VCaP (cell line): ENCODE results near the gene ASRGL1.

Experiments
- H3K27ac ChIP-seq: fragments of 450-650 bp; 2 replicates; pipeline ENCODE4 v1.5.1; 2017
- CTCF ChIP-seq: fragments of 450-650 bp; conservative IDR thresholded peaks from 2 replicates; pipeline ENCODE4 v1.5.1; 2017; ENCODE audit warnings: mild to moderate bottlenecking, moderate library complexity

Gene ASRGL1

GRCh38 chr11:62433141-62433903 lies 96.1 kb downstream of the ASRGL1 start:
- H3K27ac ChIP-seq: peak overlapping the region; percentile 53
- TF ChIP-seq CTCF: no peak

GRCh38 chr11:62433904-62434276 lies 96.6 kb downstream of the ASRGL1 start:
- H3K27ac ChIP-seq: peak overlapping the region; percentile 53
- TF ChIP-seq CTCF: no peak

DNA sequence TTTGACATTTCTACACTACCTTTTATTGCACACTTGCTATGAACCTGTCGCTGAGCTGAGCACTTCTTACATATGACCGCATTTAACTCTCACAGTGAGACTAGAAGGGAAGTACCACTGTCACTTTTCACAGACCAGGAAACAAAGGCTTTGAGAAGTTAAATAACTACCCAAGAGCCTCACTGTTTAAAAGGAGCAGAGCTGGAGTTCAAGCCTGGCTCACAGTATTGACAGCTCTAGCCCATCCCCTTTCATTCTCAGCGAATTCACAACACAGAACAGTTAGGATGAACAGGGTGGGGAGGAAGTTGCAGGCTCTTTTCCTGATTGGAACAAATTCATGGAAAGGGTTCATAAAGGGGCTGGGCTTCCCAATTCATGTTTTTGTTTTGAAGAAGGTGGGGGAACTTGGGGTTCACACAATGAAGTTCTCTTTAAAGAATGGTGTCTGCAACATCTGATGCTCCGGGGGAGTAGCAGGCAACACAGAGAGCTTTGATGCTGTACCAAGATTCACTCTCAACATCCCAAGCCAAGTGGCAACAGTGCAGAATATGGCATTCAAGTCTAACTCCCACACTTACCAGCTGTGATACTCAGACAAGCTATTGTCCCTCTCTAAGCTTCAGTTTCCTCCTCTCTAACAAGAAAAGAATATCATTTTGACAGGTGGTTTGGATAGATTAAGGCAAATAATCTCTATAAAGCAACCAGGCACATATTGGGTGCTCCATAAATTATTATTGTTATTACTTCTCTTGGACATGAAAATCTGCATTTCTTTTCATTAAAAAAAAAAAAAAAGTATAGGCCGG lies 98.8 kb downstream of the ASRGL1 start:
- TF ChIP-seq CTCF: no peak
- H3K27ac ChIP-seq: no peak overlapping the region

DNA sequence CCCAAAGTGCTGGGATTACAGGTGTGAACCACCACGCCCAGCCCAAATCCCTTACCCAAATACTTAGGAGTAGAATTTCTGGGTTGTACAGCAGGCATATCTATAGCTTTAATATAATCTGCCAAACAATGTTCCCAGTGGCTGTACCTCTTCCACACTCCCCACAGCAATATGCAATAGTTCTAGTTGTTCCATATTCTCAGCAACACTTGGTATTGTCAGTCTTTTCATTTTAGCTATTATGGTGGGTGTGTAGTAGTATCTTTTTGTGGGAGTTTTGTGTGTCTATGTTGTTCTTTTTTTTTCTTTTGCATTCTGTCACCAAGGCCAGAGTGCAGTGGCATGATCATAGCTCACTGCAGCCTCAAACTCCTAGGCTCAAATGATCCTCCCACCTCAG lies 100.4 kb downstream of the ASRGL1 start:
- no peak for TF ChIP-seq CTCF
- no peak overlapping the region for H3K27ac ChIP-seq

GRCh38 chr11:62438641-62439040 lies 101.4 kb downstream of the ASRGL1 start:
- TF ChIP-seq CTCF: no peak

DNA sequence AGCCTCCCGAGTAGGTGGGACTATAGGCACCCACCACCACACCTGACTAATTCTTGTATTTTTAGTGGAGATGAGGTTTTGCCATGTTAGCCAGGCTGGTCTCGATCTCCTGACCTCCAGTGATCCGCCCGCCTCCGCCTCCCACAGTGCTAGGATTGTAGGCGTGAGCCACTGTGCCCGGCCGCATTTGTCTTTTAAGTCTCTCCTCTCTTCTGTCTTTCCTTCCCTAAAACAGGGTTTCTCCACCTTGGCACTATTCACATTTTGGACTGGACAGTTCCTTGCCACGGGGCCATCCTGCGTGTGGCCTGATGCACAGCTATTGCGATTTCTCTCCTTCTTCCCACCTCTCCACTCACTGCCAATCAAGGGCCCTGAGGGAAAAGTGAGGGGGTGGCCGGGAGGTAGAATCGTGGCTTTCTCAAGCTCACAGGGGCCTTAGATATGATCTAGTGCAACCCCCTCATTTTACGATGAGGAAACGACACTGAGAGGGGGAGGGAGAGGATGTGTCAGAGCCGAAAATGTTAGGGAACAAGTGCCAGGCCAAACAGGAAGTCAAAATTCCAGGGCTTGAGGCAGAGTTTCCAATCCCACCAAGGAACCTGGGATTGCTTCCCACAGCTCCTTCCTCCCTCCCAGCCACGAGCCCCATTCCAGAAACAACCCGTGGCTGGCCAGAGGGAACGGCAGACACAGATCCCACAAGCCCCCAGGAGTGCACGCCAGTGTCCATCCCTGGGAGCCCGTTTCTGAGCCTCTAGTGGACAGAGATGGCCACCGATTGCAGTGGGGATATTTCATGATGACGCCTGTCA lies 102.7 kb downstream of the ASRGL1 start:
- TF ChIP-seq CTCF: no peak
- no peak overlapping the region for H3K27ac ChIP-seq

More at GRCh38 chr11:62438641-62439040, 101.4 kb downstream of the ASRGL1 start:
- H3K27ac ChIP-seq: no peak overlapping the region
